GM18502 (cell line): ENCODE measurements around the gene PTPN9.

Experiments used
- ATAC-seq: cut with Tn5 transposase; IDR thresholded peaks from one replicate; pipeline ENCODE4 v1.9.1; 2021; ENCODE audit warnings: mild to moderate bottlenecking; ENCODE audit not compliant: unreplicated experiment, poor library complexity

Gene PTPN9

DNA sequence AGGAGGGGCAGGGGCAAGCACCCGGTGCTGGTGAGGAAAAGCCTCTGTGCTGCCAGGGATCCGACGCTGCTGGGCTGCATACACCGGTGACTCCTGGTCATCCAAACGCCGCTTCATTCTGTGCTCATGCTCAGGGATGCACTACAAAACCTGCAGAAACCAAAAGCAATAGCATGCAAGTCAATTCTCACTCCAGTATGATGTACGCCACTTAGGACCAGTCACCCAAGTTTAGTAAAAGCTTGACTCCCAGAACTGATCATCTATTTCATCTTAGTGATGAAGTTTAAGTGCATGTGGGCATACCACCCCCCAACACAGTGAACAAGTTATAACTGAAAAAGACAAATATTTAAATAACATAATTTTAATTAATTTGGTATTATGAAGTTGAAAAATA, 148.9 kb downstream of the PTPN9 start:
- ATAC-seq, result no peak

DNA sequence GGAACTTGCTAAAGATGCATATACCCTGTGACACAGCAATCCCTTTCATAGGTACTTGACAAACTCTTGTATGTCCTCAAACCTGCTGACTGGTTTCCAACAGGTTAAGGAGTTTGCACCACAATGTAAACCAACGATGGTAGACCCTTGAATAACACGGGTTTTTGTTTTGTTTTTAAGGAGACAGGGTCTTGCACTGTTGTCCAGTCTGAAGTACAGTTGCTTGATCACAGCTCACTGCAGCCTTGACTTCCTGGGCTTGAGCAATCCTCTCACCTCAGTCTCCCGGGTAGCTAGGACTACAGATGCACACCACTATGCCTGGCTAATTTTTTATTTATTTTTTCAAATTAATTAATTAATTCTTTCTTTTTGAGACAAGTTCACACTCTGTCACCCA, 151.0 kb downstream of the PTPN9 start:
- ATAC-seq, result no peak

DNA sequence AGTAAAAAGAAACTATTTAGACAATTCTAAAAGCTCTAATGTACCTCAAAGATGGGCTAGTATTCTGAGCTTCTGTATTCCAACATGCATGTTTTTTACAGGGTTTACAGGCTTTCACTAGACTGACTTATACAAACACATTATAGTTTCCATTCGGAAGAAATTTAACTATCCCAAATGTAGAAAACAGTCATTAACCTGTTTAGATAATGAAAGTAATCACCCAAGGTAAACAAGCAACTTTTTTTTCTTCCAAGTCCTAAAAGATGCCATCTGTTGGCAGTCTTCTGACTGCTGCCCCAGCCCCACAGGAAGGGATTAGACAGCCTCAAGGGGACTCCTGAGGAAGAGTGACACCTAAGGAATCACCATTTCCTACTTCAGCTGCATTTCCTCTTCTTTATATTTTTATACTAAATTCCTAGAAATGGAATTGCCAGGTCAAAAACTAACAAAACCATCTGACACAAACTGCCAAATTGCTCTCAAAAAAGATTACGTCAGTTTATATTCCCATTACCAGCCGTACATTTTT, 153.1 kb downstream of the PTPN9 start:
- no peak for ATAC-seq

DNA sequence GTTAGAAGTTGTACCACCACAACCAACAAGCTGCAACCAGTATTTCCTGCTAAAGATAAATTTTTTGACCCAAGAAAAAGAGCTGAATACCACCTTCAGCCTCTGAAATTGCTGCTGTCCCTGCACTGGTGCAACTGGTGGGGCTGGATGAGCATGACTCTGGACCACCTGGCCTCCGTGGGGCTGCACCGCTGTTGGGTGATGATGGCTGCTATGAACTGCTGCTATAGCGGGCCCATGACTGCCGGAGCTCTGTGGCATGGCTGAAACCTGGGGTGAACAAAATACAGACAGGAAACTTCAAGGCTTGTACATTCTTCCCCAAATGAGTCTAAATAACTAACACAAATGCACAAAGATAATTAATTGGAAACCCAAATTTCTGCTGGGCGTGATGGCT, 156.6 kb downstream of the PTPN9 start:
- ATAC-seq, result no peak

DNA sequence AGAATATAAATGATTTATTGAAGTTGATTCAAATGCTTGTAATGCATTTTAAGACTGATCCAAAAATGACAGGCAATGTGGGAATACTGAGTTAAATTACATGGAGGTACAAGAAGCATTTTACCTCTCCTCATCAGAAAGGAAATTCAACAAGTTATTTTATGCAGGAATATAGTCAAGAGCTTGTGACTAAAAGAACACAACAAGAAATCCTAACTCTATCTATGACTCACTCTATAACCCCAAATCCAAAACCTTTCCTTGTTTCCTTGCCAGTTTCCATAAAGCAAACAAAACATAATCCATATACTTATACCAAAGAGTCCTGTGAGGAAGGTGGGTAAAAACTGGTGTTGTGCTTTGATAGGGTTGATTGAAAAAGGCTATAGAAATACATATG, 158.4 kb downstream of the PTPN9 start:
- ATAC-seq, result no peak

DNA sequence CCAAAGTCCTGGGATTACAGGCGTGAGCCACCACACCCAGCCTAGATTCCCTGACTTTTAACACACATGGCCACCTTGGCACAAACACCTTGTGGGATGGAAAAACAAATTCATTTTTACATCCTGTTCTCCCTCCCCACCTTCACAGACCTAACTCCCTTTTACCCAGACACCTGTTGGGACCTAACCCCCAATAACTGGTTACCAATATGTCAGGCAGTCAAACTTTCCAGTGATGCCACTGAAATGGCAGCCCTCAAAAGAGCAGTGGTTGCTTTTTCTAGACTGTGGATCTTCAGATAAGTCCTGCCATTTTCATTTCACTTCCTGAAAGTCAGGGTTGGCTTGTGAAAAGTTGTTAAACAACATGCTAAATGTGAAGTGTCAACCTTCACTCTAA, 162.5 kb downstream of the PTPN9 start:
- no peak for ATAC-seq
